ENCODE measurements around the gene AGRN. TPM values are rescaled to one million over a fixed set of nuclear protein-coding genes. Genes with fewer than 3 reads are reported as not detected.
"Not testable (repeated sequence)": the region's sequence is repeated elsewhere in the genome, so short reads cannot be mapped to it uniquely, and the experiment has no call there.

The AGRN gene
- total and polyA plus RNA-seq, 9 donors: 2.7 to 138 (median 14.3) TPM

GRCh38 chr1:1013922-1014648 is 5.8 kb upstream of the AGRN start:
- WGBS, 3 donors: 29 to 47% (median 33%) methylated on average over 31 to 41 of the region's 41 CpGs
- DNase-seq: peak in 1 of 5 donors; percentile 50
- intact Hi-C loops (cut with DNase I): no loop called here

DNA sequence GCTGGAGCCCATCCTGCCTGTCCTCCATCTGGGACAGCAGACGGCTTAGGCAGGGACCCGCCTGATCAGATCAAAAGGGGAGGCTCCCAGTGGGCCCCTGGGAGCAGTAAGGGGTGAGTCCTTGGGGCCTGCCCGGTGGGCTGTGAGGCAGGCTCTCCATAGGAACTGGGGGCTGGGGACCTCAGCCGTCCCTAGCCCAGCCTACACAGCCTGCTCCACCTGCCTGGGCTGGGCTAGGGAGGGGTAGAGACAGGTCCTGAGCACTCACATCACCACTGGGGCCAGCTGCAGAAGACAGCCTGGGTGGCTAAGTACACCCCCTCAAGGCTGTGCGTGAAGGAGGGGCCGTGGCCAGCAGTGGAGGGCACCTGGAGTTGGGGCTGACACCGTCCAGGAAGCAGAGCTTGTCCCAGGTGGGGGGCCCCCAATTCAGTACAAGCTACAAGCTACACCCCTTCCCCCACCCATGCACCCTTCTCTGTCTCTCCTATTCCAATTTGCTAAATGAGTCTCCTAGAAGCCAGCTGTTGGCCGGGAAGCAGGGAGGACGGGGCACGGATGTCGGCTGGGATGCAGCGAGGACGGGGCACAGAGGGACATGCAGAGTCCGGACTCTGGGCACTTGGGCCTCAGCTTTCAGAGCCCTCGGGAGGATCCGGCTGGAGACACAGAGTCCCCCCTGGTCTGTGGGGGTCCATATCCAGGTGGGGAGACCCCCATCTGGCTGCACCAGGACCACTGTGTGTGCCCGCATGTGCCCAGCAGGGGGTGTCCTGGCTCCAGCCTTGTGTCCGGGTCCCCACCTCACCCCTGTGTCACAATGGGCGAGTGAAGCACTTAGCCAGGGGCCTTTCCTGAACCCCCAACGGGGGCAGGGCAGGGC is 4.9 kb upstream of the AGRN start:
- no peaks in the 10 kb centered on the region for H3K36me3 ChIP-seq
- 64 to 75% (median 70%) methylated on average over 19 to 20 of the region's 20 CpGs for WGBS, 3 donors
- H3K27ac ChIP-seq: no peak overlapping the region
- intact Hi-C loops (cut with DNase I): no loop called here
- peaks cover 4% of the 10 kb centered on the region for H3K4me1 ChIP-seq (ENCODE audit: insufficient read depth)
- no peaks in the 10 kb centered on the region for H3K27me3 ChIP-seq
- H3K9me3 ChIP-seq: no peaks in the 10 kb centered on the region
- no peak overlapping the region for H3K4me3 ChIP-seq
- no peak for TF ChIP-seq POLR2A (IDR thresholded peaks at IDR 0.05)
- TF ChIP-seq, protein P1, sequence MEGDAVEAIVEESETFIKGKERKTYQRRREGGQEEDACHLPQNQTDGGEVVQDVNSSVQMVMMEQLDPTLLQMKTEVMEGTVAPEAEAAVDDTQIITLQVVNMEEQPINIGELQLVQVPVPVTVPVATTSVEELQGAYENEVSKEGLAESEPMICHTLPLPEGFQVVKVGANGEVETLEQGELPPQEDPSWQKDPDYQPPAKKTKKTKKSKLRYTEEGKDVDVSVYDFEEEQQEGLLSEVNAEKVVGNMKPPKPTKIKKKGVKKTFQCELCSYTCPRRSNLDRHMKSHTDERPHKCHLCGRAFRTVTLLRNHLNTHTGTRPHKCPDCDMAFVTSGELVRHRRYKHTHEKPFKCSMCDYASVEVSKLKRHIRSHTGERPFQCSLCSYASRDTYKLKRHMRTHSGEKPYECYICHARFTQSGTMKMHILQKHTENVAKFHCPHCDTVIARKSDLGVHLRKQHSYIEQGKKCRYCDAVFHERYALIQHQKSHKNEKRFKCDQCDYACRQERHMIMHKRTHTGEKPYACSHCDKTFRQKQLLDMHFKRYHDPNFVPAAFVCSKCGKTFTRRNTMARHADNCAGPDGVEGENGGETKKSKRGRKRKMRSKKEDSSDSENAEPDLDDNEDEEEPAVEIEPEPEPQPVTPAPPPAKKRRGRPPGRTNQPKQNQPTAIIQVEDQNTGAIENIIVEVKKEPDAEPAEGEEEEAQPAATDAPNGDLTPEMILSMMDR (IDR thresholded peaks at IDR 0.05): no peak
- no peak for TF ChIP-seq EP300 (IDR thresholded peaks at IDR 0.05)
- peak in 1 of 5 donors; percentile 41 for DNase-seq

More at GRCh38 chr1:1013922-1014648, 5.8 kb upstream of the AGRN start:
- Histone ChIP-seq H3K27me3 (no peaks in the 10 kb centered on the region), H3K27ac (peak overlapping the region; percentile 14 to 57), H3K9me3 (no peaks in the 10 kb centered on the region), H3K4me3 (peak overlapping the region; percentile 67), H3K4me1 (ENCODE audit: insufficient read depth) (peaks cover 4% of the 10 kb centered on the region), H3K36me3 (no peaks in the 10 kb centered on the region)
- TF ChIP-seq, protein P1 (IDR thresholded peaks at IDR 0.05): no peak
- no peak for TF ChIP-seq EP300 (IDR thresholded peaks at IDR 0.05)
- TF ChIP-seq POLR2A (IDR thresholded peaks at IDR 0.05): no peak

- H3K9me3 ChIP-seq; H3K36me3 ChIP-seq; H3K4me1 ChIP-seq (ENCODE audit: insufficient read depth); H3K4me3 ChIP-seq; DNase-seq; intact Hi-C loops (cut with DNase I); H3K27ac ChIP-seq; H3K27me3 ChIP-seq: not testable (repeated sequence)
- WGBS, 3 donors: 79 to 83% (median 81%) methylated on average over 15 to 17 of the region's 17 CpGs
Observed at GRCh38 chr1:1017397-1018320, 2.3 kb upstream of the AGRN start.

- H3K9me3 ChIP-seq; H3K36me3 ChIP-seq; H3K27me3 ChIP-seq; DNase-seq; H3K4me3 ChIP-seq; H3K4me1 ChIP-seq (ENCODE audit: insufficient read depth); H3K27ac ChIP-seq; intact Hi-C loops (cut with DNase I): not testable (repeated sequence)
- 87 to 91% (median 88%) methylated on average over 26 of the region's 26 CpGs for WGBS, 3 donors
Observed at GRCh38 chr1:1018321-1018685, 1.6 kb upstream of the AGRN start.

Measured in ovary (tissue), 9 donors.